Measurements from ENCODE around the gene ARHGAP40.
"Not testable (repeated sequence)": the region's sequence is repeated elsewhere in the genome, so short reads cannot be mapped to it uniquely, and the experiment has no call there.

The ARHGAP40 gene

GRCh38 chr20:38586181-38586525 lies 15.5 kb upstream of the ARHGAP40 start:
- no peak for DNase-seq (ENCODE audit: low read depth in 1 of 2, low spot score in 1 of 2)

- no peak for DNase-seq (ENCODE audit: low read depth in 1 of 2, low spot score in 1 of 2)
These were observed 13.3 kb upstream of the ARHGAP40 start for GRCh38 chr20:38588303-38588702.

GRCh38 chr20:38589351-38589750 lies 12.3 kb upstream of the ARHGAP40 start:
- no peak for DNase-seq (ENCODE audit: low read depth in 1 of 2, low spot score in 1 of 2)

- no peak for DNase-seq (ENCODE audit: low read depth in 1 of 2, low spot score in 1 of 2)
These were observed 11.5 kb upstream of the ARHGAP40 start for GRCh38 chr20:38589967-38590675.

GRCh38 chr20:38590676-38591473 lies 10.7 kb upstream of the ARHGAP40 start:
- DNase-seq (ENCODE audit: low read depth in 1 of 2, low spot score in 1 of 2): no peak

- DNase-seq (ENCODE audit: low read depth in 1 of 2, low spot score in 1 of 2): no peak
These were observed 9.9 kb upstream of the ARHGAP40 start for GRCh38 chr20:38591474-38592410.

GRCh38 chr20:38592411-38592790 lies 9.2 kb upstream of the ARHGAP40 start:
- DNase-seq (ENCODE audit: low read depth in 1 of 2, low spot score in 1 of 2): not testable (repeated sequence)

GRCh38 chr20:38594281-38594680 lies 7.3 kb upstream of the ARHGAP40 start:
- DNase-seq (ENCODE audit: low read depth in 1 of 2, low spot score in 1 of 2): not testable (repeated sequence)

GRCh38 chr20:38595886-38596285 lies 5.7 kb upstream of the ARHGAP40 start:
- not testable (repeated sequence) for DNase-seq (ENCODE audit: low read depth in 1 of 2, low spot score in 1 of 2)

GRCh38 chr20:38599410-38599882 lies 2.2 kb upstream of the ARHGAP40 start:
- DNase-seq (ENCODE audit: low read depth in 1 of 2, low spot score in 1 of 2): no peak

- no peak for DNase-seq (ENCODE audit: low read depth in 1 of 2, low spot score in 1 of 2)
These were observed 1.6 kb upstream of the ARHGAP40 start for GRCh38 chr20:38600057-38600456.

- no peak for DNase-seq (ENCODE audit: low read depth in 1 of 2, low spot score in 1 of 2)
These were observed 574 bp downstream of the ARHGAP40 start for GRCh38 chr20:38602185-38602581.

GRCh38 chr20:38603286-38603685 lies 1.7 kb downstream of the ARHGAP40 start:
- no peak for DNase-seq (ENCODE audit: low read depth in 1 of 2, low spot score in 1 of 2)

GRCh38 chr20:38604873-38605303 lies 3.3 kb downstream of the ARHGAP40 start:
- DNase-seq (ENCODE audit: low read depth in 1 of 2, low spot score in 1 of 2): no peak

- no peak for DNase-seq (ENCODE audit: low read depth in 1 of 2, low spot score in 1 of 2)
These were observed 5.7 kb downstream of the ARHGAP40 start for GRCh38 chr20:38607351-38607750.

- DNase-seq (ENCODE audit: low read depth in 1 of 2, low spot score in 1 of 2): no peak
These were observed 6.6 kb downstream of the ARHGAP40 start for GRCh38 chr20:38608188-38608587.

GRCh38 chr20:38609815-38610214 lies 8.2 kb downstream of the ARHGAP40 start:
- DNase-seq (ENCODE audit: low read depth in 1 of 2, low spot score in 1 of 2): no peak

GRCh38 chr20:38610521-38610920 lies 8.9 kb downstream of the ARHGAP40 start:
- no peak for DNase-seq (ENCODE audit: low read depth in 1 of 2, low spot score in 1 of 2)

- DNase-seq (ENCODE audit: low read depth in 1 of 2, low spot score in 1 of 2): no peak
These were observed 11.3 kb downstream of the ARHGAP40 start for GRCh38 chr20:38612751-38613515.

- no peak for DNase-seq (ENCODE audit: low read depth in 1 of 2, low spot score in 1 of 2)
These were observed 13.7 kb downstream of the ARHGAP40 start for GRCh38 chr20:38615283-38615682.

- no peak for DNase-seq (ENCODE audit: low read depth in 1 of 2, low spot score in 1 of 2)
These were observed 14.8 kb downstream of the ARHGAP40 start for GRCh38 chr20:38616457-38616856.

Measured in activated T-helper 1 cell treated with anti-CD3 and anti-CD28 coated beads, Interleukin-2, amount 50 U/mL, for 16 hours (primary cell).